Spleen (tissue), 11 donors: ENCODE data around the gene PTPN3. TPM values are rescaled to one million over a fixed set of nuclear protein-coding genes. Genes with fewer than 3 reads are reported as not detected.

Source experiments
- microRNA-seq, 3 donors: library from miRNA; unstranded; fragments of <30 nt; microRNA quantifications; one replicate each; pipeline versions ENCODE4 to v1.1.0, GENCODE V29; 2019 to 2020
- polyA plus RNA-seq, 3 donors: library from polyadenylated mRNA; stranded (reverse); fragments of 200-250 nt; gene quantifications; one replicate each; pipeline ENCODE4 v1.2.1, GENCODE V29; 2013
- small RNA-seq, 4 donors: library from RNA; depleted of rRNA; stranded (forward); fragments of <200 nt; gene quantifications; one replicate each; pipeline ENCODE3, GENCODE V24; 2016
- total RNA-seq, 7 donors: library from RNA; depleted of rRNA in 3 of 7; stranded (reverse); fragments of >200 nt in 3 of 7; fragmentation: NEBNext Ultra II Directional in 4 of 7; extraction: Animal tissue kit (Norgen Biotek cat#: 25700) in 4 of 7; gene quantifications; one replicate each; pipeline versions ENCODE4 v1.1.0 to v1.2.1, GENCODE V29; 2016 to 2021
- donor health status: healthy with polysubstance abuse.
- donor health status: DM: no; HTN: no; CAD: no; lungs with moderate emphysema.
- donor health status: DM: no; HTN: no; CAD: no.
- donor health status: Bipolar disorder and iron deficiency.
- donor health status: healthy.
- donor health status: DM: no; HTN: no; CAD: no.
- donor health status: DM: yes; HTN: yes; CAD: no.

Gene PTPN3
- total and polyA plus RNA-seq, 10 donors: 0.20 to 1.7 (median 0.48) TPM

Small RNA genes lying within 50 kb of the gene (microRNA-seq; reads per million reads assigned to microRNA genes)
- gene MIR3927: 0 reads per million in 3 donors

Small RNA genes lying within 50 kb of the gene (small RNA-seq; reads per million reads assigned to genes)
- gene MIR3927: 0 reads per million in 4 donors

Other genes with a start within 250 kb of the PTPN3 start
- gene EPB41L4B, start 177.2 kb downstream of the PTPN3 start, total RNA-seq: under 1 TPM in 4 of 7 donors, not detected in 3; 0.09 to 0.43 (median 0.22) TPM
- gene EPB41L4B, start 177.2 kb downstream of the PTPN3 start, polyA plus RNA-seq: under 1 TPM; 0.02 to 0.38 (median 0.03) TPM